Ovary (tissue), 9 donors: ENCODE measurements around the gene MYO9A. TPM values are rescaled to one million over a fixed set of nuclear protein-coding genes. Genes with fewer than 3 reads are reported as not detected.

Experiments used
- DNase-seq, 5 donors: peaks; one replicate each; pipeline ENCODE4 v3.0.0-alpha.2; 2019 to 2020
- H3K27ac ChIP-seq, 2 donors: fragments of 200-600 bp; one replicate each; pipeline versions ENCODE4 v1.5.1 to v1.8.0; 2019 to 2022
- H3K27me3 ChIP-seq: fragments of 200-600 bp; one replicate; pipeline ENCODE4 v1.8.0; 2022
- H3K36me3 ChIP-seq: fragments of 200-600 bp; sonication (generic); one replicate; pipeline ENCODE4 v1.5.1; 2019
- H3K4me1 ChIP-seq: one replicate; pipeline ENCODE4 v1.8.1; 2013; ENCODE audit warnings: mild to moderate bottlenecking, moderate library complexity; ENCODE audit not compliant: insufficient read depth
- H3K4me3 ChIP-seq: fragments of 200-600 bp; sonication (generic); one replicate; pipeline ENCODE4 v1.5.1; 2017
- H3K9me3 ChIP-seq, 2 donors: fragments of 200-600 bp in 1 of 2; sonication (generic) in 1 of 2; one replicate each; pipeline versions ENCODE4 v1.5.1 to v1.8.1; 2013 to 2019; ENCODE audit warnings: mild to moderate bottlenecking in 1 of 2, moderate library complexity in 1 of 2
- CTCF ChIP-seq, 3 donors: fragments of 450-650 bp in 2 of 3; fragments of 200-600 bp in 1 of 3; IDR thresholded peaks; one replicate each; pipeline versions ENCODE4 v1.5.1 to v1.8.0; 2016 to 2022; ENCODE audit warnings: antibody characterized with exemption in 3 of 3, mild to moderate bottlenecking in 1 of 3
- EP300 ChIP-seq: sonication (generic); formaldehyde crosslinking; IDR thresholded peaks from one replicate; pipeline ENCODE4 v1.6.1; 2017; ENCODE audit warnings: antibody characterized with exemption
- POLR2A ChIP-seq: fragments of 450-650 bp; IDR thresholded peaks from one replicate; pipeline ENCODE4 v1.6.1; 2017; ENCODE audit warnings: antibody characterized with exemption, mild to moderate bottlenecking, moderate library complexity
- WGBS, 3 donors: extraction: QIAGEN DNeasy Blood & Tissue Kit in 1 of 3; methylation state at CpG; one replicate each; pipeline versions ENCODE4 v1.1.5 to v1.1.7; 2013 to 2017; 5-methylcytosine and 5-hydroxymethylcytosine counted together
- intact Hi-C, 4 donors: fragments of 100-400 bp; cut with DNase I; formaldehyde crosslinking; loops; one replicate each; pipeline versions ENCODE4 v1.11.0 to v1.15.1; 2022 to 2023
- polyA plus RNA-seq, 2 donors: library from polyadenylated mRNA; stranded (reverse); fragments of 200-250 nt in 1 of 2; fragments of 350-450 nt in 1 of 2; fragmentation: Illumina TruSeq in 1 of 2; extraction: RNeasy Lipid Tissue Mini Kit (QIAGEN cat#74804) in 1 of 2; gene quantifications; one replicate each; pipeline ENCODE4 v1.2.3, GENCODE V29; 2013 to 2014
- total RNA-seq, 7 donors: library from RNA; depleted of rRNA in 2 of 7; stranded (reverse); fragments of >200 nt in 2 of 7; fragmentation: NEBNext Ultra II Directional in 3 of 7; extraction: Animal tissue kit (Norgen Biotek cat#: 25700) in 3 of 7; gene quantifications; one replicate each; pipeline versions ENCODE4 v1.1.0 to v1.2.4, GENCODE V29; 2016 to 2023
- donor health status: DM: no; HTN: no; CAD: no; lungs with moderate emphysema.
- donor health status: DM: no; HTN: no; CAD: no.
- donor health status: Bipolar disorder and iron deficiency.
- donor health status: DM: yes; HTN: yes; CAD: no.
- donor health status: DM: no; HTN: no; CAD: no.
- donor health status: DM: yes; HTN: yes; CAD: no.

Gene MYO9A
- total and polyA plus RNA-seq, 9 donors: 8.1 to 71.6 (median 57.2) TPM

GRCh38 chr15:71974211-71974610 is 143.7 kb downstream of the MYO9A start:
- WGBS, 3 donors: 94 to 95% (median 95%) methylated on average over 3 of the region's 3 CpGs
- no peaks in the 10 kb centered on the region for H3K36me3 ChIP-seq
- H3K9me3 ChIP-seq: no peaks in the 10 kb centered on the region
- H3K4me3 ChIP-seq: no peak overlapping the region
- no peak overlapping the region for H3K27ac ChIP-seq
- DNase-seq: no peak
- peaks cover 1% of the 10 kb centered on the region for H3K4me1 ChIP-seq
- intact Hi-C loops: no loop called here
- TF ChIP-seq CTCF (IDR thresholded peaks at IDR 0.05) (no peak), POLR2A (no peak), EP300 (no peak)
- H3K27me3 ChIP-seq: no peaks in the 10 kb centered on the region

- no peak for TF ChIP-seq POLR2A
- no peak for TF ChIP-seq CTCF (IDR thresholded peaks at IDR 0.05)
- TF ChIP-seq EP300: no peak
- no peaks in the 10 kb centered on the region for H3K9me3 ChIP-seq
- 96 to 99% (median 97%) methylated on average over 5 of the region's 5 CpGs for WGBS, 3 donors
Observed at GRCh38 chr15:71973366-71973765, 144.6 kb downstream of the MYO9A start.

GRCh38 chr15:71971905-71972304 is 146.0 kb downstream of the MYO9A start:
- no peaks in the 10 kb centered on the region for H3K36me3 ChIP-seq
- TF ChIP-seq CTCF (IDR thresholded peaks at IDR 0.05): no peak
- no peak for TF ChIP-seq EP300
- TF ChIP-seq POLR2A: no peak
- WGBS, 3 donors: 95 to 96% (median 95%) methylated on average over 2 of the region's 2 CpGs

More at GRCh38 chr15:71973366-71973765, 144.6 kb downstream of the MYO9A start:
- DNase-seq: no peak
- Histone ChIP-seq H3K27ac (no peak overlapping the region), H3K27me3 (no peaks in the 10 kb centered on the region), H3K4me3 (no peak overlapping the region), H3K4me1 (peaks cover 1% of the 10 kb centered on the region), H3K36me3 (no peaks in the 10 kb centered on the region)
- intact Hi-C loops: no loop called here

GRCh38 chr15:71970435-71970834 is 147.5 kb downstream of the MYO9A start:
- H3K4me1 ChIP-seq: peaks cover 1% of the 10 kb centered on the region
- intact Hi-C loops: no loop called here
- no peaks in the 10 kb centered on the region for H3K27me3 ChIP-seq
- TF ChIP-seq POLR2A (no peak), EP300 (no peak), CTCF (IDR thresholded peaks at IDR 0.05) (no peak)
- WGBS, 3 donors: 98 to 100% (median 99%) methylated on average over 1 of the region's 1 CpG
- H3K27ac ChIP-seq: no peak overlapping the region
- no peak overlapping the region for H3K4me3 ChIP-seq
- no peaks in the 10 kb centered on the region for H3K36me3 ChIP-seq
- H3K9me3 ChIP-seq: no peaks in the 10 kb centered on the region
- DNase-seq: no peak

More at GRCh38 chr15:71971905-71972304, 146.0 kb downstream of the MYO9A start:
- intact Hi-C loops: no loop called here
- no peak for DNase-seq
- H3K4me1 ChIP-seq: peaks cover 1% of the 10 kb centered on the region
- H3K9me3 ChIP-seq: no peaks in the 10 kb centered on the region
- H3K27ac ChIP-seq: no peak overlapping the region
- H3K4me3 ChIP-seq: no peak overlapping the region
- no peaks in the 10 kb centered on the region for H3K27me3 ChIP-seq
